Limb (tissue), 2 donors: ENCODE results near the gene ANTKMT.

Source experiments
- DNase-seq, 2 donors: peaks; one replicate each; pipeline ENCODE4 v3.0.0-alpha.2; 2016; ENCODE audit errors: extremely low spot score in 2 of 2

The ANTKMT gene

GRCh38 chr16:763369-764183, 42.6 kb downstream of the ANTKMT start:
- peak in 1 of 2 donors; percentile 27 for DNase-seq

GRCh38 chr16:764184-764750, 43.3 kb downstream of the ANTKMT start:
- peak in 1 of 2 donors; percentile 26 for DNase-seq

- peak in 1 of 2 donors; percentile 34 for DNase-seq
Measured at GRCh38 chr16:764848-765487, 44.0 kb downstream of the ANTKMT start.

- peak in 1 of 2 donors; percentile 31 for DNase-seq
Measured at GRCh38 chr16:765488-765865, 44.5 kb downstream of the ANTKMT start.

GRCh38 chr16:766008-766819, 45.3 kb downstream of the ANTKMT start:
- DNase-seq = peak in 1 of 2 donors; percentile 29

GRCh38 chr16:766820-767640, 46.1 kb downstream of the ANTKMT start:
- peak in 1 of 2 donors; percentile 45 for DNase-seq

- DNase-seq = peak in 1 of 2 donors; percentile 27
Measured at GRCh38 chr16:767743-768235, 46.8 kb downstream of the ANTKMT start.

- DNase-seq = no peak
Measured at GRCh38 chr16:768428-768827, 47.5 kb downstream of the ANTKMT start.

- DNase-seq = no peak
Measured at GRCh38 chr16:769184-769784, 48.3 kb downstream of the ANTKMT start.

- DNase-seq = no peak
Measured at GRCh38 chr16:769934-770333, 49.0 kb downstream of the ANTKMT start.

GRCh38 chr16:770411-770810, 49.5 kb downstream of the ANTKMT start:
- no peak for DNase-seq
